HG03460 (cell line): Measurements from ENCODE around the gene OMP.

Source experiments
- ATAC-seq: cut with Tn5 transposase; IDR thresholded peaks from one replicate; pipeline ENCODE4 v1.9.1; 2021; ENCODE audit not compliant: unreplicated experiment

OMP gene

GRCh38 chr11:77121096-77121640, 18.5 kb downstream of the OMP start:
- no peak for ATAC-seq

GRCh38 chr11:77121876-77122575, 19.4 kb downstream of the OMP start:
- no peak for ATAC-seq

GRCh38 chr11:77122576-77123212, 20.1 kb downstream of the OMP start:
- ATAC-seq = no peak

GRCh38 chr11:77123591-77123990, 21.0 kb downstream of the OMP start:
- ATAC-seq = no peak

- no peak for ATAC-seq
Measured at GRCh38 chr11:77124041-77124440, 21.4 kb downstream of the OMP start.

- ATAC-seq = no peak
Measured at GRCh38 chr11:77124488-77124887, 21.8 kb downstream of the OMP start.

- no peak for ATAC-seq
Measured at GRCh38 chr11:77125191-77125590, 22.6 kb downstream of the OMP start.

- no peak for ATAC-seq
Measured at GRCh38 chr11:77125695-77126094, 23.1 kb downstream of the OMP start.

GRCh38 chr11:77126156-77126775, 23.6 kb downstream of the OMP start:
- no peak for ATAC-seq

- no peak for ATAC-seq
Measured at GRCh38 chr11:77126861-77127234, 24.2 kb downstream of the OMP start.

GRCh38 chr11:77127235-77127911, 24.7 kb downstream of the OMP start:
- ATAC-seq = no peak

- no peak for ATAC-seq
Measured at GRCh38 chr11:77127920-77128691, 25.5 kb downstream of the OMP start, which contains the start of gene MYO7A. MYO7A (plus strand) TSS chr11:77128246; CDS start chr11:77130635, 2,389 bp downstream.

GRCh38 chr11:77129069-77129841, 26.6 kb downstream of the OMP start:
- ATAC-seq = no peak

GRCh38 chr11:77129842-77130756, 27.5 kb downstream of the OMP start:
- no peak for ATAC-seq

GRCh38 chr11:77130763-77131513, 28.3 kb downstream of the OMP start:
- ATAC-seq = no peak

GRCh38 chr11:77131560-77131959, 28.9 kb downstream of the OMP start:
- no peak for ATAC-seq

- ATAC-seq = no peak
Measured at GRCh38 chr11:77135069-77135468, 32.4 kb downstream of the OMP start.

- no peak for ATAC-seq
Measured at GRCh38 chr11:77136074-77136473, 33.4 kb downstream of the OMP start.
